Measurements from ENCODE around the gene TNFSF10. TPM values are rescaled to one million over a fixed set of nuclear protein-coding genes. Genes with fewer than 3 reads are reported as not detected.
"Not testable (repeated sequence)": the region's sequence is repeated elsewhere in the genome, so short reads cannot be mapped to it uniquely, and the experiment has no call there.

TNFSF10 gene
- total and polyA plus RNA-seq, 2 of the 8 experiments (the other 6 are each of a cell fraction or from before 2014, with no cell fraction given), result 0.06 TPM; not detected in 1

GRCh38 chr3:172521837-172522726 is 1.1 kb downstream of the TNFSF10 start:
- H3K56ac ChIP-seq (replicated peaks; ENCODE audit: insufficient read length, low read depth, low read length); FAIRE-seq; H3K27me3 ChIP-seq (replicated peaks in 1 of 4; ENCODE audit: control insufficient read depth in 3 of 4, extremely low read depth in 1 of 4, insufficient read depth in 3 of 4, low read length in 3 of 4); H2BK5ac ChIP-seq (ENCODE audit: low read depth, low read length); POLR2A ChIA-PET (ENCODE audit: partially characterized antibody); H3K23ac ChIP-seq (ENCODE audit: insufficient read length); H3K23me2 ChIP-seq (ENCODE audit: low read depth, low read length); H3K9me3 ChIP-seq (ENCODE audit: insufficient read depth in 2 of 2, low read depth in 1 of 2, low read length in 1 of 2); H3K9ac ChIP-seq (replicated peaks in 1 of 4; ENCODE audit: extremely low read depth in 1 of 4, low read depth in 3 of 4, low read length in 3 of 4); H4K91ac ChIP-seq (replicated peaks; ENCODE audit: insufficient read length, low read length); H2BK120ac ChIP-seq (replicated peaks; ENCODE audit: low read depth, low read length); H2BK12ac ChIP-seq (ENCODE audit: low read depth, low read length); H3K36me3 ChIP-seq (ENCODE audit: control insufficient read depth in 2 of 4, insufficient read depth in 4 of 4, low read length in 3 of 4); H3K79me2 ChIP-seq (ENCODE audit: control insufficient read depth in 1 of 2, insufficient read depth in 2 of 2, low read length in 2 of 2); H3K4ac ChIP-seq (replicated peaks; ENCODE audit: insufficient read length, low read depth, low read length); H3K4me3 ChIP-seq (ENCODE audit: extremely low read depth in 1 of 4, insufficient read depth in 2 of 4, low read depth in 3 of 4, low read length in 4 of 4); H4K5ac ChIP-seq (ENCODE audit: insufficient read length, low read depth, low read length); H3K79me1 ChIP-seq (ENCODE audit: low read depth, low read length); H2AK5ac ChIP-seq (ENCODE audit: low read depth, low read length); H2AFZ ChIP-seq (ENCODE audit: low read length); H3K18ac ChIP-seq (ENCODE audit: extremely low read depth, low read length); H2BK20ac ChIP-seq (ENCODE audit: low read length); H4K8ac ChIP-seq (ENCODE audit: extremely low read depth, insufficient read depth, low read length); DNase-seq (ENCODE audit: low read depth in 1 of 2, low spot score in 2 of 2); H2BK15ac ChIP-seq (ENCODE audit: low read length); H4K20me1 ChIP-seq (replicated peaks in 1 of 2; ENCODE audit: control insufficient read depth in 1 of 2, insufficient read depth in 2 of 2, low read length in 2 of 2); H3K4me1 ChIP-seq (replicated peaks in 1 of 4; ENCODE audit: control insufficient read depth in 3 of 4, insufficient read depth in 4 of 4, low read length in 3 of 4); H3K4me2 ChIP-seq (ENCODE audit: insufficient read depth in 1 of 2, low read depth in 2 of 2, low read length in 2 of 2); H3K27ac ChIP-seq (ENCODE audit: low read depth, low read length); H3K14ac ChIP-seq (ENCODE audit: insufficient read length): not testable (repeated sequence)
- CTCF ChIA-PET (ENCODE audit: partially characterized antibody), result interaction anchor here (0.6 kb wide), 1 partner anchor 191 kb away, joined by 3 read pairs; no protein-coding TSS in a partner anchor
- WGBS, 2 experiments (ENCODE audit: extremely low coverage in 1 of 2, insufficient coverage in 1 of 2, insufficient read length in 1 of 2, insufficient replicate concordance in 2 of 2, low coverage in 1 of 2, low lambda C conversion rate in 2 of 2, missing lambda C conversion rate in 1 of 2), result 83% methylated on average over 6 of the region's 6 CpGs; no CpG with 5 or more reads in 1 of the 2 experiments

Data from H1 (cell line).